Measurements from ENCODE around the gene KLF9. TPM values are rescaled to one million over a fixed set of nuclear protein-coding genes. Genes with fewer than 3 reads are reported as not detected.

Gene KLF9
- total RNA-seq, 1 experiment from 2014 or later, result 0.26 TPM

DNA sequence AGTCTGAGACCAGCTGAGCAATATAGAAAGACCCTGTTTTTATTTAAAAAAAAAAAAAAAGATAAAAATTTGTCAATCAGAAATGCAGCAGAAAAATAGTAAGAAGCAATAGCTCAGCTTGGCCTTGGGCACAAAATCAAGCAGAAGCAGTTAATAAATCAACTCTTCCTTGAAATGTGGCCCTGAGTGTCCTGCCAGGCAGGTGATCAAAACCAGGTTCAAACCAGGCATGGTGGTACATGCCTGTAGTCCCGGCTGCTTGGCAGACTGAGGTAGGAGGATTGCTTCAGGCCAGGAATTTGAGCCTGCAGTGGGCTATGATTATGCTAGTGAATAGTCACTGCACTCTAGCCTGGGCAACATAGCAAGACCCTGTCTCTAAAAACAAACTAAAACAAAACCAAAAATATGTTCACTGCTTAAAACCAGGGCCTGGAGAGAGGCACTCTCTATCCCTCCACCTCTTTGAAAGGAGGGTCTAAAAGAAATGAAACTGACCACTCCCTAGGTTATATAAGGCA is 27.9 kb upstream of the KLF9 start:
- Mint-ChIP-seq H3K4me1 (no peaks in the 10 kb centered on the region; a peak in 2 of 4 replicates), H3K4me3 (no peak overlapping the region), H3K9me3 (no peaks in the 10 kb centered on the region), H3K27ac (no peak overlapping the region), H3K36me3 (ENCODE audit: insufficient read depth in 1 of 3, low read depth in 3 of 3) (no peaks in the 10 kb centered on the region), H3K27me3 (ENCODE audit: low read depth) (no peaks in the 10 kb centered on the region; the same call in none of the 2 replicates)
- H2BK20ac ChIP-seq (ENCODE audit: low read depth, low read length, poor library complexity, severe bottlenecking), result no peak overlapping the region
- no peak overlapping the region for H2AFZ ChIP-seq (ENCODE audit: low read length)
- H2BK15ac ChIP-seq (ENCODE audit: low read depth, low read length), result no peak overlapping the region
- no peak overlapping the region for H2BK12ac ChIP-seq (ENCODE audit: insufficient read length, low read depth, low read length)
- H3K56ac ChIP-seq (ENCODE audit: insufficient read length, low read depth, low read length), result no peak overlapping the region
- H2BK5ac ChIP-seq (ENCODE audit: insufficient read length, low read length), result no peak overlapping the region
- TF ChIP-seq, protein P1, sequence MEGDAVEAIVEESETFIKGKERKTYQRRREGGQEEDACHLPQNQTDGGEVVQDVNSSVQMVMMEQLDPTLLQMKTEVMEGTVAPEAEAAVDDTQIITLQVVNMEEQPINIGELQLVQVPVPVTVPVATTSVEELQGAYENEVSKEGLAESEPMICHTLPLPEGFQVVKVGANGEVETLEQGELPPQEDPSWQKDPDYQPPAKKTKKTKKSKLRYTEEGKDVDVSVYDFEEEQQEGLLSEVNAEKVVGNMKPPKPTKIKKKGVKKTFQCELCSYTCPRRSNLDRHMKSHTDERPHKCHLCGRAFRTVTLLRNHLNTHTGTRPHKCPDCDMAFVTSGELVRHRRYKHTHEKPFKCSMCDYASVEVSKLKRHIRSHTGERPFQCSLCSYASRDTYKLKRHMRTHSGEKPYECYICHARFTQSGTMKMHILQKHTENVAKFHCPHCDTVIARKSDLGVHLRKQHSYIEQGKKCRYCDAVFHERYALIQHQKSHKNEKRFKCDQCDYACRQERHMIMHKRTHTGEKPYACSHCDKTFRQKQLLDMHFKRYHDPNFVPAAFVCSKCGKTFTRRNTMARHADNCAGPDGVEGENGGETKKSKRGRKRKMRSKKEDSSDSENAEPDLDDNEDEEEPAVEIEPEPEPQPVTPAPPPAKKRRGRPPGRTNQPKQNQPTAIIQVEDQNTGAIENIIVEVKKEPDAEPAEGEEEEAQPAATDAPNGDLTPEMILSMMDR (conservative IDR thresholded peaks at IDR 0.05), result no peak
- no peaks in the 10 kb centered on the region for H3K79me1 ChIP-seq (ENCODE audit: insufficient read depth, low read depth, low read length, poor library complexity, severe bottlenecking)
- no peak overlapping the region for H3K4ac ChIP-seq (ENCODE audit: low read depth, low read length)
- no peak for DNase-seq
- no peak overlapping the region for H4K5ac ChIP-seq (ENCODE audit: insufficient read length, low read depth, low read length)
- no peak overlapping the region for H3K14ac ChIP-seq (ENCODE audit: insufficient read depth, low read length)
- H3K4me1 ChIP-seq (ENCODE audit: insufficient read depth, low read length), result no peaks in the 10 kb centered on the region
- H2AK5ac ChIP-seq (ENCODE audit: insufficient read length, low read length), result no peak overlapping the region
- no peak overlapping the region for H2BK120ac ChIP-seq (ENCODE audit: low read depth, low read length, poor library complexity, severe bottlenecking)
- H3K23me2 ChIP-seq (ENCODE audit: insufficient read length, low read depth, low read length, poor library complexity, severe bottlenecking), result no peaks in the 10 kb centered on the region
- no peak overlapping the region for H3K9ac ChIP-seq (ENCODE audit: extremely low read depth, insufficient read length, low read length)
- H3K27me3 ChIP-seq (ENCODE audit: insufficient read depth, low read length), result no peaks in the 10 kb centered on the region
- H3K4me2 ChIP-seq (ENCODE audit: insufficient read depth, insufficient read length, low read length), result no peak overlapping the region
- H4K20me1 ChIP-seq (ENCODE audit: control insufficient read depth, insufficient read depth, insufficient read length), result no peaks in the 10 kb centered on the region
- no peak overlapping the region for H3K23ac ChIP-seq (ENCODE audit: insufficient read length, low read depth, low read length)
- no peak overlapping the region for H4K8ac ChIP-seq (replicated peaks; ENCODE audit: insufficient read length, low read depth, low read length)
- no peak overlapping the region for H3K18ac ChIP-seq (ENCODE audit: insufficient read length, low read depth, low read length)
- WGBS (ENCODE audit: extremely low coverage, insufficient read length, low lambda C conversion rate), result no CpG with 5 or more reads among the region's 1 CpG
- H3T11ph ChIP-seq (ENCODE audit: low read length), result no peak overlapping the region
- H3K27ac ChIP-seq (ENCODE audit: insufficient read length, low read depth, low read length), result no peak overlapping the region
- no peaks in the 10 kb centered on the region for H3K79me2 ChIP-seq (ENCODE audit: insufficient read depth, low read length)
- H3K9me3 ChIP-seq (ENCODE audit: control insufficient read depth, low read depth, low read length), result no peaks in the 10 kb centered on the region
- H4K91ac ChIP-seq (ENCODE audit: insufficient read length, low read depth, low read length), result no peak overlapping the region

Measured in H9 (cell line).